RWPE2 (cell line): ENCODE measurements around the gene MN1.

Experiments
- ATAC-seq: fragments of 200-7000 bp; cut with Tn5 transposase; 3 replicates; pipeline ENCODE4 v1.9.1; 2021; ENCODE audit warnings: low read depth
- DNase-seq: peaks from one replicate; pipeline ENCODE4 v3.0.0-alpha.2; 2020; ENCODE audit warnings: low spot score
- H3K27ac ChIP-seq: fragments of 450-650 bp; 2 replicates; pipeline ENCODE4 v1.5.1; 2017; ENCODE audit warnings: mild to moderate bottlenecking; ENCODE audit not compliant: poor library complexity, severe bottlenecking
- H3K27me3 ChIP-seq: fragments of 250-450 bp; sonication (Bioruptor Pico); 2 replicates; pipeline ENCODE4 v1.5.1; 2021; ENCODE audit warnings: mild to moderate bottlenecking, moderate library complexity; ENCODE audit not compliant: insufficient read depth, poor library complexity, severe bottlenecking
- H3K36me3 ChIP-seq: fragments of 250-450 bp; sonication (Bioruptor Pico); 2 replicates; pipeline ENCODE4 v1.5.1; 2020; ENCODE audit warnings: low read depth, mild to moderate bottlenecking, moderate library complexity
- H3K4me1 ChIP-seq: fragments of 250-450 bp; sonication (Bioruptor Pico); 2 replicates; pipeline ENCODE4 v1.5.1; 2021; ENCODE audit warnings: mild to moderate bottlenecking, moderate library complexity; ENCODE audit not compliant: insufficient read depth, poor library complexity, severe bottlenecking
- H3K4me3 ChIP-seq: fragments of 250-450 bp; sonication (Bioruptor Pico); 2 replicates; pipeline ENCODE4 v1.5.1; 2021; ENCODE audit warnings: mild to moderate bottlenecking, moderate library complexity; ENCODE audit not compliant: severe bottlenecking
- H3K9me3 ChIP-seq: fragments of 250-450 bp; sonication (Bioruptor Pico); 2 replicates; pipeline ENCODE4 v1.5.1; 2021; ENCODE audit warnings: mild to moderate bottlenecking, moderate library complexity; ENCODE audit not compliant: severe bottlenecking
- TF ChIP-seq, protein P1 (sequence below): fragments of 450-650 bp; IDR thresholded peaks from one replicate; pipeline ENCODE4 v1.5.1; 2017; ENCODE audit warnings: mild to moderate bottlenecking, moderate library complexity; ENCODE audit not compliant: poor library complexity, severe bottlenecking

Gene MN1

DNA sequence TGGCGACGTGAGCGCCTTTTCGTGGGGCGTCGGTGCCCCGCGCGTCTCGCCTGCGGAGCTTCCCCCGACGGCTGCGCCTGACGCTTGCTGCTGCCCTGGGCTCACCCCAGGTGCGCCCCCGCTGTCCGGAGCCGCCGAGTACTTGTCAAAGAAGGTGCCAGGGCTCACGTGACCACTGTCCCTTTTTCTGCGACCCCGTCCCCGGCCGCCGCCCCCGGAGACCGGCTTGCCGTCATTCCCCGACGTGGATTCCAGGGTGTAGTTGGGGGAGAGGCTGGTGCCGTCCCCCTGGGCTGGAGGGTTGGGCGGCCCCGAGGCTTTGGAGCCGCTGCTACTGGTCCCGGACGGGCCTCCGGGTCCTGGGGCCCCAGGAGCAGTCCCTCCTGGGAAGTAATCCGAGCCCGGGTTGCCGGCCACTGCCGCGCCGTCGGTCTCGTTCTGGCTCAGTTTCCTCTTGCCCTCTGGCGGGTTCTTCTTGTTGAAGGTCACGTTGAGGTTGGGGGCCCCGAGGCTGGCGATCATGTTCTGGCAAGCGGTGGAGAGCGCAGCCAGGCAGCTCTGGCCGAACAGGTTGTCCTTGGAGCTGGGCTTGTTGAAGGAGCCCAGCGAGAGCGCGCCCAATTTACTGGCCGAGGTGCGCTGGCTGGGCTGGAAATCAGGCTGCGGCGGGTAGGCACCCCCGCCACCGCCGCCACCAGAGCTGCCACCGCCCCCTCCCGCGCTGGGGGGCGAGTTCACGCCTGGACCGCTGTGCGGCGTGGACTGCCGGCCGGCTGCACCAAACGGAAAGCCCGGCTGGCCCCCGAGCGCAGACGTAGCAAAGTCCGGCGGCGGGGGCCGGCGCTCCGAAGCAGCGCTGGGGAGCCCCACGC, 3.8 kb downstream of the MN1 start:
- Histone ChIP-seq H3K4me3 (no peak overlapping the region), H3K4me1 (no peaks in the 10 kb centered on the region), H3K36me3 (peaks cover 5% of the 10 kb centered on the region), H3K27ac (no peak overlapping the region), H3K27me3 (no peaks in the 10 kb centered on the region), H3K9me3 (no peaks in the 10 kb centered on the region)
- TF ChIP-seq, protein P1, sequence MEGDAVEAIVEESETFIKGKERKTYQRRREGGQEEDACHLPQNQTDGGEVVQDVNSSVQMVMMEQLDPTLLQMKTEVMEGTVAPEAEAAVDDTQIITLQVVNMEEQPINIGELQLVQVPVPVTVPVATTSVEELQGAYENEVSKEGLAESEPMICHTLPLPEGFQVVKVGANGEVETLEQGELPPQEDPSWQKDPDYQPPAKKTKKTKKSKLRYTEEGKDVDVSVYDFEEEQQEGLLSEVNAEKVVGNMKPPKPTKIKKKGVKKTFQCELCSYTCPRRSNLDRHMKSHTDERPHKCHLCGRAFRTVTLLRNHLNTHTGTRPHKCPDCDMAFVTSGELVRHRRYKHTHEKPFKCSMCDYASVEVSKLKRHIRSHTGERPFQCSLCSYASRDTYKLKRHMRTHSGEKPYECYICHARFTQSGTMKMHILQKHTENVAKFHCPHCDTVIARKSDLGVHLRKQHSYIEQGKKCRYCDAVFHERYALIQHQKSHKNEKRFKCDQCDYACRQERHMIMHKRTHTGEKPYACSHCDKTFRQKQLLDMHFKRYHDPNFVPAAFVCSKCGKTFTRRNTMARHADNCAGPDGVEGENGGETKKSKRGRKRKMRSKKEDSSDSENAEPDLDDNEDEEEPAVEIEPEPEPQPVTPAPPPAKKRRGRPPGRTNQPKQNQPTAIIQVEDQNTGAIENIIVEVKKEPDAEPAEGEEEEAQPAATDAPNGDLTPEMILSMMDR: no peak
- ATAC-seq: no peak
- no peak for DNase-seq

DNA sequence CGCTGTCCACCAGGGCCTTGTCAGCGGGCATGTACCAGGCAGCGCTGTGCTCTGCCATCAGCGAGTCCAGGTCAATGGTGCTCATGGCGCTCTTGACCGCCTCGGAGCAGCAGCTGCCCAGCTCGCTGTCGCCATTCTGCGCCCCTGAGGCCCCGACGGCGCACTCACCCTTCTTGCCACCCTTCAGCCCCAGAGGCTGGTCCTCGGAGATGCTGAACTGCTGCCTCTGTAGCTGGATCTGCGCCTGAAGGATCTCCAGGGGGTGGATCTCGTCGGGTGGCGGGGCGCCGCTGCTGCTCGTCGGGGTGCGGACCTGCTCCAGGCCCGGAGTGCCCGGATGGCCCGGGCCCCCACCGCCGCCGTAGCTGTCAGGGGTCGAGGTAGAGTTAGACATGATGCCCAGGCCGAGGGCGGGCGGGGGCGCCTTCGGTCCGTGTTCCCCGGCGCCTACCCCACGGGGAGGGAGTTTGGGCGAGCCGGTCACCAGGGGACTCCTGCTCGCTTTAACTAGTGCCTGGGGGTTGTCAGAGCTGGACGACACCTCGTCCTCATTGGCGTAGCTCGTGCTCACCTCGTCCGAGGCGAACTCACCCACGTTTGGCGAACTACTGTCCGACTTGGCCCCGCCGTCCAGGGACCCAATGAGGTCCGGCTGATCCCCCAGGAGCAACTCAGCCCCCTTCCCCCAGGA, 4.6 kb downstream of the MN1 start:
- H3K27me3 ChIP-seq: no peaks in the 10 kb centered on the region
- no peak overlapping the region for H3K4me3 ChIP-seq

GRCh38 chr22:27795696-27796517, 5.6 kb downstream of the MN1 start:
- no peak for ATAC-seq
- Histone ChIP-seq H3K36me3 (peaks cover 5% of the 10 kb centered on the region), H3K4me3 (no peak overlapping the region), H3K4me1 (no peaks in the 10 kb centered on the region), H3K9me3 (no peaks in the 10 kb centered on the region), H3K27ac (no peak overlapping the region), H3K27me3 (no peaks in the 10 kb centered on the region)
- no peak for DNase-seq
- TF ChIP-seq, protein P1: no peak

More for the DNA sequence above, 4.6 kb downstream of the MN1 start:
- TF ChIP-seq, protein P1: no peak
- ATAC-seq (no peak), DNase-seq (no peak)
- Histone ChIP-seq H3K4me1 (no peaks in the 10 kb centered on the region), H3K36me3 (peaks cover 5% of the 10 kb centered on the region), H3K9me3 (no peaks in the 10 kb centered on the region), H3K27ac (no peak overlapping the region)

DNA sequence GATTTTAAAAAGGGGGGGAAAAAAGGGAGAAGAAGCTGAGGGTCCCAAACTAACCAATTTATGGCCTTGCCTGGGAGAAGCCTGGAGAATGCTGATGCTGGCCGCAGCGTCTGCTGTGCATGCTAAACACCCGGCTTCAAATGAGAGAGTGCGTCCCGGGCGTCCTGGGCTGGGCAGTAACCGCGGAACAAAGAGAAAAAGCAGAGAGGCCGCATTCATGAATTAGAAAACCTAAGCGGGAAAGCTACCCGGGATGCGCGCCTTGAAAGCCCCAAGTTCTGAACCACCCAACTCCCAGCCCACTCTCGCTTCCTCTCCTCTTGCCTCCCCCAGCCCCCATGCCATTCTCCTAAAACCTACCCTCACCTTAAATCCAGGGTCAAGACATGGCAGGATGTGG, 6.5 kb downstream of the MN1 start:
- Histone ChIP-seq H3K36me3 (peaks cover 5% of the 10 kb centered on the region), H3K9me3 (no peaks in the 10 kb centered on the region), H3K4me3 (no peak overlapping the region), H3K27ac (no peak overlapping the region), H3K27me3 (no peaks in the 10 kb centered on the region), H3K4me1 (no peaks in the 10 kb centered on the region)
- no peak for ATAC-seq
- DNase-seq: no peak
- TF ChIP-seq, protein P1: no peak
